ENCODE data around the gene SPEM3.
A peak's percentile ranks its signal among the peaks of the same experiment; 100 is the strongest.

Gene SPEM3

GRCh38 chr17:7428557-7428956, at the start of gene SPEM3:
SPEM3 (plus strand) TSS chr17:7428857; CDS start chr17:7428903, 46 bp downstream.
- no peak for DNase-seq

- DNase-seq, result no peak
These were observed 49.5 kb upstream of the SPEM3 start for GRCh38 chr17:7379134-7379533.

GRCh38 chr17:7380321-7380720, 48.3 kb upstream of the SPEM3 start:
- DNase-seq, result no peak

GRCh38 chr17:7380855-7381683, 47.6 kb upstream of the SPEM3 start, which contains the start of gene TNK1:
TNK1 (plus strand) TSS chr17:7381089; CDS start chr17:7382927, 1,838 bp downstream.
- DNase-seq, result no peak

GRCh38 chr17:7382901-7383300, 45.8 kb upstream of the SPEM3 start:
- no peak for DNase-seq

- DNase-seq, result no peak
These were observed 45.3 kb upstream of the SPEM3 start for GRCh38 chr17:7383371-7383741.

- DNase-seq, result peak; percentile 87
These were observed 44.7 kb upstream of the SPEM3 start for GRCh38 chr17:7383742-7384488.

- DNase-seq, result no peak
These were observed 44.1 kb upstream of the SPEM3 start for GRCh38 chr17:7384489-7385081.

GRCh38 chr17:7388856-7389255, 39.8 kb upstream of the SPEM3 start:
- no peak for DNase-seq

GRCh38 chr17:7389924-7390910, 38.4 kb upstream of the SPEM3 start:
- no peak for DNase-seq

- DNase-seq, result no peak
These were observed 37.4 kb upstream of the SPEM3 start for GRCh38 chr17:7391307-7391706.

GRCh38 chr17:7392696-7393612, 35.7 kb upstream of the SPEM3 start:
- no peak for DNase-seq

- peak; percentile 83 for DNase-seq
These were observed 34.8 kb upstream of the SPEM3 start for GRCh38 chr17:7393613-7394451.

GRCh38 chr17:7394452-7395191, 34.0 kb upstream of the SPEM3 start, which contains the start of gene PLSCR3:
PLSCR3 (minus strand) TSS chr17:7394525; CDS start chr17:7394110, 415 bp downstream.
- DNase-seq, result peak; percentile 88

GRCh38 chr17:7396147-7396546, 32.5 kb upstream of the SPEM3 start:
- DNase-seq, result no peak

- DNase-seq, result no peak
These were observed 30.0 kb upstream of the SPEM3 start for GRCh38 chr17:7398612-7399011.

- peak; percentile 52 for DNase-seq
These were observed 25.5 kb upstream of the SPEM3 start for GRCh38 chr17:7403043-7403726.

- DNase-seq, result no peak
These were observed 25.0 kb upstream of the SPEM3 start for GRCh38 chr17:7403727-7403976.

Data from CD4-positive, alpha-beta T cell treated with Interleukin-17A for 4 hours (primary cell).